NCI-H2227 treated with DMSO at 0.1 percent for 48 hours (cell line): ENCODE results near the gene LRRK2.
"Not testable (repeated sequence)": the region's sequence is repeated elsewhere in the genome, so short reads cannot be mapped to it uniquely, and the experiment has no call there.

Source experiments
- DNase-seq: peaks from one replicate; lab custom pipeline; 2025; lab: John Stamatoyannopoulos, UW

LRRK2 gene

GRCh38 chr12:40315375-40315774 lies 90.6 kb downstream of the LRRK2 start:
- no peak for DNase-seq

- no peak for DNase-seq
Measured at GRCh38 chr12:40324261-40324660, 99.5 kb downstream of the LRRK2 start.

GRCh38 chr12:40325349-40325960 lies 100.7 kb downstream of the LRRK2 start:
- peak; percentile 0 for DNase-seq

- no peak for DNase-seq
Measured at GRCh38 chr12:40327535-40327934, 102.7 kb downstream of the LRRK2 start.

GRCh38 chr12:40330180-40330579 lies 105.4 kb downstream of the LRRK2 start:
- DNase-seq: no peak

- no peak for DNase-seq
Measured at GRCh38 chr12:40331886-40332285, 107.1 kb downstream of the LRRK2 start.

GRCh38 chr12:40335991-40336390 lies 111.2 kb downstream of the LRRK2 start:
- no peak for DNase-seq

GRCh38 chr12:40336573-40337199 lies 111.9 kb downstream of the LRRK2 start:
- no peak for DNase-seq

- no peak for DNase-seq
Measured at GRCh38 chr12:40338071-40338470, 113.3 kb downstream of the LRRK2 start.

- DNase-seq: no peak
Measured at GRCh38 chr12:40338621-40339020, 113.8 kb downstream of the LRRK2 start.

GRCh38 chr12:40342010-40342409 lies 117.2 kb downstream of the LRRK2 start:
- DNase-seq: no peak

- no peak for DNase-seq
Measured at GRCh38 chr12:40343124-40343523, 118.3 kb downstream of the LRRK2 start.

- no peak for DNase-seq
Measured at GRCh38 chr12:40344312-40344711, 119.5 kb downstream of the LRRK2 start.

- DNase-seq: no peak
Measured at GRCh38 chr12:40351976-40352375, 127.2 kb downstream of the LRRK2 start.

GRCh38 chr12:40375076-40375475 lies 150.3 kb downstream of the LRRK2 start:
- no peak for DNase-seq

- no peak for DNase-seq
Measured at GRCh38 chr12:40376533-40377267, 151.9 kb downstream of the LRRK2 start.

GRCh38 chr12:40378691-40379090 lies 153.9 kb downstream of the LRRK2 start:
- no peak for DNase-seq

GRCh38 chr12:40382217-40382616 lies 157.4 kb downstream of the LRRK2 start:
- no peak for DNase-seq

GRCh38 chr12:40387279-40387678 lies 162.5 kb downstream of the LRRK2 start:
- DNase-seq: not testable (repeated sequence)

GRCh38 chr12:40390980-40391379 lies 166.2 kb downstream of the LRRK2 start:
- DNase-seq: no peak

- no peak for DNase-seq
Measured at GRCh38 chr12:40393026-40393425, 168.2 kb downstream of the LRRK2 start.

- DNase-seq: no peak
Measured at GRCh38 chr12:40399656-40400055, 174.9 kb downstream of the LRRK2 start.

- no peak for DNase-seq
Measured at GRCh38 chr12:40405419-40405818, 180.6 kb downstream of the LRRK2 start.
